HepG2 (cell line): ENCODE data around the gene TMEM127. TPM values are rescaled to one million over a fixed set of nuclear protein-coding genes. Genes with fewer than 3 reads are reported as not detected.
A peak's percentile ranks its signal among the peaks of the same experiment; 100 is the strongest.

Experiments used
- ARNT2 ChIP-seq: sonication (generic); formaldehyde crosslinking; IDR thresholded peaks from 2 replicates; pipeline ENCODE4 v1.8.0; 2022; ENCODE audit warnings: mild to moderate bottlenecking, low read depth, missing genetic modification reagents, moderate library complexity
- ATF7-NPFF ChIP-seq: sonication (generic); formaldehyde crosslinking; IDR thresholded peaks from 2 replicates; pipeline ENCODE4 v1.8.1; 2023; ENCODE audit warnings: mild to moderate bottlenecking, low read depth, missing genetic modification reagents, moderate library complexity
- HMG20A ChIP-seq: IDR thresholded peaks from 2 replicates; pipeline ENCODE4 v1.6.1; 2016; ENCODE audit warnings: borderline replicate concordance
- PAWR ChIP-seq: sonication (generic); formaldehyde crosslinking; IDR thresholded peaks from 2 replicates; pipeline ENCODE4 v1.4.0; 2020; ENCODE audit warnings: missing genetic modification reagents, mild to moderate bottlenecking, borderline replicate concordance
- POLR2AphosphoS2 ChIP-seq: IDR thresholded peaks from 2 replicates; pipeline ENCODE4 v1.6.1; 2011; ENCODE audit warnings: low read depth, low read length, improper control_type of control experiment
- RFXANK ChIP-seq: IDR thresholded peaks from 2 replicates; pipeline ENCODE4 v1.6.1; 2016
- SALL2 ChIP-seq: sonication (generic); formaldehyde crosslinking; IDR thresholded peaks from 2 replicates; pipeline ENCODE4 v1.8.1; 2023; ENCODE audit warnings: mild to moderate bottlenecking, missing genetic modification reagents, inconsistent platforms
- SAP130 ChIP-seq: IDR thresholded peaks from 2 replicates; pipeline ENCODE4 v1.6.1; 2016; ENCODE audit warnings: low read depth
- SOX5 ChIP-seq: IDR thresholded peaks from 2 replicates; pipeline ENCODE4 v1.6.1; 2016; ENCODE audit warnings: borderline replicate concordance
- TCF7 ChIP-seq: sonication (generic); IDR thresholded peaks from 2 replicates; pipeline ENCODE4 v1.6.1; 2016; ENCODE audit warnings: antibody characterized with exemption, low read depth
- ZFAT ChIP-seq: sonication (generic); formaldehyde crosslinking; conservative IDR thresholded peaks from 2 replicates; pipeline ENCODE4 v1.8.1; 2023; ENCODE audit warnings: missing genetic modification reagents, inconsistent platforms
- ZIK1 ChIP-seq: sonication (generic); formaldehyde crosslinking; IDR thresholded peaks from 2 replicates; pipeline ENCODE4 v1.5.0; 2020; ENCODE audit warnings: mild to moderate bottlenecking, low read depth, missing genetic modification reagents, borderline replicate concordance
- ZNF234 ChIP-seq: sonication (generic); formaldehyde crosslinking; conservative IDR thresholded peaks from 2 replicates; pipeline ENCODE4 v1.5.1; 2020; ENCODE audit warnings: mild to moderate bottlenecking, missing genetic modification reagents
- ZNF317 ChIP-seq: sonication (generic); formaldehyde crosslinking; IDR thresholded peaks from 2 replicates; pipeline ENCODE4 v1.5.0; 2020; ENCODE audit warnings: mild to moderate bottlenecking, missing genetic modification reagents
- ZNF737 ChIP-seq: sonication (generic); formaldehyde crosslinking; IDR thresholded peaks from 2 replicates; pipeline ENCODE4 v1.5.0; 2020; ENCODE audit warnings: missing genetic modification reagents, mild to moderate bottlenecking, borderline replicate concordance
- ZNF747 ChIP-seq: sonication (generic); formaldehyde crosslinking; IDR thresholded peaks from 2 replicates; pipeline ENCODE4 v1.8.1; 2023; ENCODE audit warnings: missing genetic modification reagents, mild to moderate bottlenecking, borderline replicate concordance
- ZNF777 ChIP-seq: sonication (generic); formaldehyde crosslinking; IDR thresholded peaks from 2 replicates; pipeline ENCODE4 v1.4.0; 2020; ENCODE audit warnings: missing genetic modification reagents
- polyA plus RNA-seq, 8 experiments: library from polyadenylated mRNA; depleted of rRNA in 3 of 8; stranded (reverse) in 7 of 8; unstranded in 1 of 8; fragments of >200 nt; fragmentation: Illumina TruSeq in 4 of 8; extraction: Trizol in 4 of 8; gene quantifications; 2 replicates each; pipeline versions ENCODE4 v1.2.1 to v1.2.3, GENCODE V29; 2011 to 2016; ENCODE audit warnings: low read depth in 4 of 8, missing spikeins in 1 of 8, mixed read lengths in 1 of 8; ENCODE audit not compliant: insufficient read depth in 1 of 8
- total RNA-seq, 5 experiments: library from RNA; depleted of rRNA; stranded (reverse); fragments of >200 nt; fragmentation: Illumina TruSeq; extraction: Trizol; gene quantifications; 2 replicates each; pipeline ENCODE4 v1.2.3, GENCODE V29; 2016; ENCODE audit warnings: low read depth in 1 of 5
- TF ChIP-seq, protein P1 (sequence below): sonication (generic); formaldehyde crosslinking; IDR thresholded peaks from 2 replicates; pipeline ENCODE4 v1.5.1; 2020; ENCODE audit warnings: mild to moderate bottlenecking, moderate library complexity, missing genetic modification reagents
- TF ChIP-seq, protein P2 (sequence below): sonication (generic); formaldehyde crosslinking; IDR thresholded peaks from 2 replicates; pipeline ENCODE4 v1.4.0; 2020; ENCODE audit warnings: missing genetic modification reagents
- TF ChIP-seq, protein P3 (sequence below): sonication (generic); formaldehyde crosslinking; IDR thresholded peaks from 2 replicates; pipeline ENCODE4 v1.5.0; 2020; ENCODE audit warnings: missing genetic modification reagents
- TF ChIP-seq, protein P4 (sequence below): IDR thresholded peaks from 2 replicates; pipeline ENCODE4 v1.6.1; 2016; ENCODE audit warnings: control low read depth
- TF ChIP-seq, protein P5 (sequence below): sonication (generic); formaldehyde crosslinking; IDR thresholded peaks from 2 replicates; pipeline ENCODE4 v1.4.0; 2020; ENCODE audit warnings: missing genetic modification reagents

TMEM127 gene
- total and polyA plus RNA-seq, 2 of the 13 experiments (the other 11 are each of a cell fraction or from before 2014, with no cell fraction given), result 21.5 to 33.9 TPM

DNA sequence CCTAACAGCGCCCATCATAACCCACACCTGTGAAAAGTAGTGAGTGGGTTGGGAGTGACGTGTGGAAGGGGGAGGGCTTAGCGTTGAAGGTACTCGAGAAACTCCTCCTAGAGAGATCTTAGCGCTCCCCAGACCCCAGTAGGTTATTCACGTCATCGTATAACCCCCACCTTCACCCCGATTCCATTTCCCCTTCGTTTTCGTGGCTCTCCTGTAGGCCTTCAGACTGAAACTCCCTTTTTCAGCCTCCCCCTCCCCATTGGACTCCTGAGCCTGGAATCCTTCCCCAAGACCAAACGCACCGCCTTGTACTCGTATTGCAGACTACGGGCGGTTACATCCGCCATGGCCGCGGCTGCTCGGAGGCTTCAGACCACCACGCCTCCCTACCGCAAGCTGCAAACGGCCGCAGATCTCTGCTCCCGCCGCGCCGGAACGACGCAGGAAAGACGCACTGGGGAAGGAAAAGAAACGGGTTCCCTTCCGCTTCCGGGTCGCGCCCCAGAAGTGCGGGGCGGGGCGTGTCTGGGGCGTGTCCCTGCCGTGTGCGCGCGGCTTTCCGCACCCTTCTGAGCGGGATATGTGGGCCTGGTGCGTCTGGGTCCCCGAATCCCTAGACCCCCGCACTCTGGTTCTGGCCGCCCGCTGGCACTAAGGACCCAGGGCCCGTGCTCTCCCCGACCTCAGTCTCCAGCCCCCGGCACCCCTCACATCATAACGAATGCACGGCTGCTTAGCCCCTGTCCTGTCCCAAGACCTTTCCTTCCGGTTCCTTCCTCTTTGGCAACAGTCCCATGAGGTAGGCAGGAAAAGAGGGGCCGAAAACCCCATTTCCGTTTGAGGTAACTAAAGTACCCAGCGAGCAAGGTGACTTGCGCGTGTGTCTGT is 39.5 kb upstream of the TMEM127 start, which contains the start of gene SNRNP200 (continued):
- TF ChIP-seq ZNF234 (CRISPR knock-in tag) (no peak; the same call in 1 of the 2 replicates), HMG20A (CRISPR knock-in tag) (peak; percentile 26; the same call in 1 of the 2 replicates), TCF7 (no peak), ZNF777 (CRISPR knock-in tag) (peak; percentile 83), SALL2 (CRISPR knock-in tag) (peak; percentile 99), ARNT2 (CRISPR knock-in tag) (peak; percentile 96; the same call in 1 of the 2 replicates), ZNF317 (CRISPR knock-in tag) (peak; percentile 88), SOX5 (CRISPR knock-in tag) (no peak; the same call in 1 of the 2 replicates), ATF7-NPFF (peak; percentile 92), ZFAT (CRISPR knock-in tag) (0 out of 2 replicates have a peak, but pooled peaks have one; percentile 86), PAWR (CRISPR knock-in tag) (peak; percentile 98; the same call in 1 of the 2 replicates), ZNF747 (CRISPR knock-in tag) (no peak; the same call in none of the 2 replicates), SAP130 (CRISPR knock-in tag) (peak; percentile 99), ZIK1 (no peak), POLR2AphosphoS2 (no peak), ZNF737 (CRISPR knock-in tag) (0 out of 2 replicates have a peak, but pooled peaks have one; percentile 18), RFXANK (CRISPR knock-in tag) (peak; percentile 83; the same call in 1 of the 2 replicates)
- TF ChIP-seq, protein P1, sequence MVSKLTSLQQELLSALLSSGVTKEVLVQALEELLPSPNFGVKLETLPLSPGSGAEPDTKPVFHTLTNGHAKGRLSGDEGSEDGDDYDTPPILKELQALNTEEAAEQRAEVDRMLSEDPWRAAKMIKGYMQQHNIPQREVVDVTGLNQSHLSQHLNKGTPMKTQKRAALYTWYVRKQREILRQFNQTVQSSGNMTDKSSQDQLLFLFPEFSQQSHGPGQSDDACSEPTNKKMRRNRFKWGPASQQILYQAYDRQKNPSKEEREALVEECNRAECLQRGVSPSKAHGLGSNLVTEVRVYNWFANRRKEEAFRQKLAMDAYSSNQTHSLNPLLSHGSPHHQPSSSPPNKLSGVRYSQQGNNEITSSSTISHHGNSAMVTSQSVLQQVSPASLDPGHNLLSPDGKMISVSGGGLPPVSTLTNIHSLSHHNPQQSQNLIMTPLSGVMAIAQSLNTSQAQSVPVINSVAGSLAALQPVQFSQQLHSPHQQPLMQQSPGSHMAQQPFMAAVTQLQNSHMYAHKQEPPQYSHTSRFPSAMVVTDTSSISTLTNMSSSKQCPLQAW (CRISPR knock-in tag), result peak; percentile 83
- TF ChIP-seq, protein P2, sequence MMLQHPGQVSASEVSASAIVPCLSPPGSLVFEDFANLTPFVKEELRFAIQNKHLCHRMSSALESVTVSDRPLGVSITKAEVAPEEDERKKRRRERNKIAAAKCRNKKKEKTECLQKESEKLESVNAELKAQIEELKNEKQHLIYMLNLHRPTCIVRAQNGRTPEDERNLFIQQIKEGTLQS (CRISPR knock-in tag), result peak; percentile 14; the same call in 1 of the 2 replicates
- TF ChIP-seq, protein P3, sequence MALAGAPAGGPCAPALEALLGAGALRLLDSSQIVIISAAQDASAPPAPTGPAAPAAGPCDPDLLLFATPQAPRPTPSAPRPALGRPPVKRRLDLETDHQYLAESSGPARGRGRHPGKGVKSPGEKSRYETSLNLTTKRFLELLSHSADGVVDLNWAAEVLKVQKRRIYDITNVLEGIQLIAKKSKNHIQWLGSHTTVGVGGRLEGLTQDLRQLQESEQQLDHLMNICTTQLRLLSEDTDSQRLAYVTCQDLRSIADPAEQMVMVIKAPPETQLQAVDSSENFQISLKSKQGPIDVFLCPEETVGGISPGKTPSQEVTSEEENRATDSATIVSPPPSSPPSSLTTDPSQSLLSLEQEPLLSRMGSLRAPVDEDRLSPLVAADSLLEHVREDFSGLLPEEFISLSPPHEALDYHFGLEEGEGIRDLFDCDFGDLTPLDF (CRISPR knock-in tag), result peak; percentile 97
- TF ChIP-seq, protein P4, sequence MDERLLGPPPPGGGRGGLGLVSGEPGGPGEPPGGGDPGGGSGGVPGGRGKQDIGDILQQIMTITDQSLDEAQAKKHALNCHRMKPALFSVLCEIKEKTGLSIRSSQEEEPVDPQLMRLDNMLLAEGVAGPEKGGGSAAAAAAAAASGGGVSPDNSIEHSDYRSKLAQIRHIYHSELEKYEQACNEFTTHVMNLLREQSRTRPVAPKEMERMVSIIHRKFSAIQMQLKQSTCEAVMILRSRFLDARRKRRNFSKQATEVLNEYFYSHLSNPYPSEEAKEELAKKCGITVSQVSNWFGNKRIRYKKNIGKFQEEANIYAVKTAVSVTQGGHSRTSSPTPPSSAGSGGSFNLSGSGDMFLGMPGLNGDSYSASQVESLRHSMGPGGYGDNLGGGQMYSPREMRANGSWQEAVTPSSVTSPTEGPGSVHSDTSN (CRISPR knock-in tag), result no peak
- TF ChIP-seq, protein P5, sequence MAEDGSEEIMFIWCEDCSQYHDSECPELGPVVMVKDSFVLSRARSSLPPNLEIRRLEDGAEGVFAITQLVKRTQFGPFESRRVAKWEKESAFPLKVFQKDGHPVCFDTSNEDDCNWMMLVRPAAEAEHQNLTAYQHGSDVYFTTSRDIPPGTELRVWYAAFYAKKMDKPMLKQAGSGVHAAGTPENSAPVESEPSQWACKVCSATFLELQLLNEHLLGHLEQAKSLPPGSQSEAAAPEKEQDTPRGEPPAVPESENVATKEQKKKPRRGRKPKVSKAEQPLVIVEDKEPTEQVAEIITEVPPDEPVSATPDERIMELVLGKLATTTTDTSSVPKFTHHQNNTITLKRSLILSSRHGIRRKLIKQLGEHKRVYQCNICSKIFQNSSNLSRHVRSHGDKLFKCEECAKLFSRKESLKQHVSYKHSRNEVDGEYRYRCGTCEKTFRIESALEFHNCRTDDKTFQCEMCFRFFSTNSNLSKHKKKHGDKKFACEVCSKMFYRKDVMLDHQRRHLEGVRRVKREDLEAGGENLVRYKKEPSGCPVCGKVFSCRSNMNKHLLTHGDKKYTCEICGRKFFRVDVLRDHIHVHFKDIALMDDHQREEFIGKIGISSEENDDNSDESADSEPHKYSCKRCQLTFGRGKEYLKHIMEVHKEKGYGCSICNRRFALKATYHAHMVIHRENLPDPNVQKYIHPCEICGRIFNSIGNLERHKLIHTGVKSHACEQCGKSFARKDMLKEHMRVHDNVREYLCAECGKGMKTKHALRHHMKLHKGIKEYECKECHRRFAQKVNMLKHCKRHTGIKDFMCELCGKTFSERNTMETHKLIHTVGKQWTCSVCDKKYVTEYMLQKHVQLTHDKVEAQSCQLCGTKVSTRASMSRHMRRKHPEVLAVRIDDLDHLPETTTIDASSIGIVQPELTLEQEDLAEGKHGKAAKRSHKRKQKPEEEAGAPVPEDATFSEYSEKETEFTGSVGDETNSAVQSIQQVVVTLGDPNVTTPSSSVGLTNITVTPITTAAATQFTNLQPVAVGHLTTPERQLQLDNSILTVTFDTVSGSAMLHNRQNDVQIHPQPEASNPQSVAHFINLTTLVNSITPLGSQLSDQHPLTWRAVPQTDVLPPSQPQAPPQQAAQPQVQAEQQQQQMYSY, result peak; percentile 64
